Heart left ventricle (tissue), 13 donors: ENCODE measurements around the gene PARP1.

Experiments
- POLR2A ChIP-seq, 2 donors: fragments of 450-650 bp; IDR thresholded peaks; one replicate each; pipeline ENCODE4 v1.6.1; 2017; ENCODE audit warnings: antibody characterized with exemption in 2 of 2, mild to moderate bottlenecking in 2 of 2, moderate library complexity in 2 of 2
- TF ChIP-seq, protein P1 (sequence below), 12 donors: fragments of 200-600 bp; sonication (generic) in 4 of 12; IDR thresholded peaks; one replicate each; pipeline versions ENCODE4 v1.5.0 to v1.8.0; 2018 to 2022; ENCODE audit warnings: antibody characterized with exemption in 12 of 12, mild to moderate bottlenecking in 5 of 12
- donor health status: ischemic (EF 13 %, LVEDD 7.1; RV severe dilation, severe dysfunction).
- donor health status: DM: no; HTN: yes; CAD: no.
- donor health status: DM: no; HTN: no; CAD: no.
- donor health status: ischemic (EF 25% LVEDD 6.9; RV normal size, moderate dysfunction).
- donor health status: ischemic (EF 25% LVEDD 5.7; RV mildly dilated, moderate dysfunction).
- donor health status: ischemic (EF 35%, LVEDD 5.7; RV mildly dilated, moderate dysfunction).
- donor health status: nonischemic (EF 11% LVEDD 7.7; RV severe dilation, severe dysfunction).
- donor health status: DM: yes; HTN: yes; CAD: no.
- donor health status: PGD.
- donor health status: ischemic (EF 29% LVEDD 5.4; RV normal size, mild dysfunction).
- donor health status: nonischemic (EF 23%, LVEDD 6.1; RV moderate dilation, normal function).

DNA sequence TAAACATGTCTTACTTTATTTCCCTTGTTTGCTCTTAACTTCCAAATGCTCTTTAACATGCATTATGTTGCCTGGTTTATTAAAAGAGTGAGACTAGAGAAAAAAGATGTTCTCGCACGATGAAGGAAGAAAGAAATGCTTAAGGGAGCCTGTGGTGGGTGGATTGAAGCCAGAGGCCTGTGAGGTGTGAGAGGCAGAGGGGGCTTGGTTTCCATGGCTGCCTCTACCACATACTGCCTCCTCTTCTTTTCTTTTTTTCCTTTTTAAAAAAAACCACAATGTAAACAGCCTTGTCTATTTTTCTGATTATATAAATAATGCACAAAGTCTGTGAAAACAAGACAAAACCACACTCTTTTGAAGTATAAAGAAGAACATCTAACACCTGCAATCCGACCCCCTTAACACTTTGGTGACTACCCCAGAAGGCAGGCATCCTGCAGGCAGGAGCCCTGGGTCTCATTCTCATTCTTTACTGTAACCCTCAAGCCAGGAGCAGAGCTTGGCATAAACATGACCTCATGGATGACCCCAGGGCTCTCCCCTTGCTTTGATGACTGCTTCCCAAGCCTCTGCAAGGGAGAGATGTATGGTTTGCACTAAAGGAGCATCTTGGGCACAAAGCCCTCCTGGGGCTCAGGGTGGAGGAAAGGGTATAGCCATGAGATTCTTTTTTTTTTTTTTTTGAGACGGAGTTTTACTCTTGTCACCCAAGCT lies 10.1 kb upstream of the PARP1 start:
- TF ChIP-seq, protein P1, sequence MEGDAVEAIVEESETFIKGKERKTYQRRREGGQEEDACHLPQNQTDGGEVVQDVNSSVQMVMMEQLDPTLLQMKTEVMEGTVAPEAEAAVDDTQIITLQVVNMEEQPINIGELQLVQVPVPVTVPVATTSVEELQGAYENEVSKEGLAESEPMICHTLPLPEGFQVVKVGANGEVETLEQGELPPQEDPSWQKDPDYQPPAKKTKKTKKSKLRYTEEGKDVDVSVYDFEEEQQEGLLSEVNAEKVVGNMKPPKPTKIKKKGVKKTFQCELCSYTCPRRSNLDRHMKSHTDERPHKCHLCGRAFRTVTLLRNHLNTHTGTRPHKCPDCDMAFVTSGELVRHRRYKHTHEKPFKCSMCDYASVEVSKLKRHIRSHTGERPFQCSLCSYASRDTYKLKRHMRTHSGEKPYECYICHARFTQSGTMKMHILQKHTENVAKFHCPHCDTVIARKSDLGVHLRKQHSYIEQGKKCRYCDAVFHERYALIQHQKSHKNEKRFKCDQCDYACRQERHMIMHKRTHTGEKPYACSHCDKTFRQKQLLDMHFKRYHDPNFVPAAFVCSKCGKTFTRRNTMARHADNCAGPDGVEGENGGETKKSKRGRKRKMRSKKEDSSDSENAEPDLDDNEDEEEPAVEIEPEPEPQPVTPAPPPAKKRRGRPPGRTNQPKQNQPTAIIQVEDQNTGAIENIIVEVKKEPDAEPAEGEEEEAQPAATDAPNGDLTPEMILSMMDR (IDR thresholded peaks at IDR 0.05) = no peak
- no peak for TF ChIP-seq POLR2A (IDR thresholded peaks at IDR 0.05)
